HEK293 (cell line): Measurements from ENCODE around the gene RAMAC.

Experiments
- CTCF ChIA-PET: fragments of 350-600 bp; formaldehyde crosslinking; extraction: SDS; loops from one replicate; lab custom pipeline; 2021; ENCODE audit warnings: antibody characterized with exemption; lab: Yijun Ruan, JAX
- POLR2A ChIA-PET: fragments of 300-600 bp; formaldehyde crosslinking; extraction: SDS; loops from one replicate; lab custom pipeline; 2020; ENCODE audit warnings: antibody characterized with exemption, inconsistent platforms; lab: Yijun Ruan, JAX
- H3K27ac ChIP-seq: fragments of 200-500 bp; sonication (Bioruptor generic); 2 replicates; pipeline ENCODE4 v1.5.1; 2014; ENCODE audit warnings: low read depth, low read length, control low read depth, inconsistent platforms; ENCODE audit errors: extremely low read depth
- H3K36me3 ChIP-seq, 2 experiments: fragments of 200-500 bp in 1 of 2; sonication (Bioruptor generic) in 1 of 2; 1 replicate in 1 of 2; 2 replicates in 1 of 2; pipeline ENCODE4 v1.5.1; 2014 to 2017; ENCODE audit warnings: inconsistent platforms in 2 of 2, low read length in 2 of 2; ENCODE audit not compliant: control insufficient read depth in 2 of 2, insufficient read depth in 1 of 2
- H3K4me1 ChIP-seq: fragments of 200-500 bp; sonication (Bioruptor generic); 2 replicates; pipeline ENCODE4 v1.5.1; 2014; ENCODE audit warnings: mild to moderate bottlenecking, low read length, inconsistent platforms; ENCODE audit not compliant: control insufficient read depth, insufficient read depth
- H3K4me3 ChIP-seq: 2 replicates; pipeline ENCODE4 v1.5.1; 2011; ENCODE audit warnings: low read depth, mild to moderate bottlenecking, control low read depth, low read length, moderate library complexity
- H3K9me3 ChIP-seq: fragments of 200-500 bp; sonication (Bioruptor generic); 2 replicates; pipeline ENCODE4 v1.5.1; 2014; ENCODE audit warnings: low read depth, low read length, inconsistent platforms; ENCODE audit not compliant: control insufficient read depth, insufficient read depth
- ELK4 ChIP-seq: IDR thresholded peaks from 2 replicates; pipeline ENCODE4 v1.6.1; 2011; ENCODE audit warnings: mild to moderate bottlenecking, low read depth, low read length, borderline replicate concordance
- HOXA7 ChIP-seq: sonication (generic); formaldehyde crosslinking; IDR thresholded peaks from 2 replicates; pipeline ENCODE4 v1.8.1; 2022; ENCODE audit warnings: missing genetic modification reagents, borderline replicate concordance
- KLF7 ChIP-seq: fragments of 450-650 bp; formaldehyde crosslinking; IDR thresholded peaks from 2 replicates; pipeline ENCODE4 v1.5.1; 2016; ENCODE audit warnings: missing biosample characterization, missing genetic modification characterization, borderline replicate concordance
- MEIS1 ChIP-seq: sonication (generic); formaldehyde crosslinking; IDR thresholded peaks from 2 replicates; pipeline ENCODE4 v1.8.1; 2022; ENCODE audit warnings: missing genetic modification reagents, mild to moderate bottlenecking, borderline replicate concordance
- OVOL3 ChIP-seq: fragments of 450-650 bp; formaldehyde crosslinking; IDR thresholded peaks from 2 replicates; pipeline ENCODE4 v1.5.1; 2016; ENCODE audit warnings: missing biosample characterization, missing genetic modification characterization
- PATZ1 ChIP-seq: fragments of 450-650 bp; formaldehyde crosslinking; IDR thresholded peaks from 2 replicates; pipeline ENCODE4 v1.5.1; 2016; ENCODE audit warnings: missing biosample characterization, missing genetic modification characterization
- PRDM2 ChIP-seq: fragments of 450-650 bp; formaldehyde crosslinking; IDR thresholded peaks from 2 replicates; pipeline ENCODE4 v1.5.1; 2016; ENCODE audit warnings: missing biosample characterization, missing genetic modification characterization, borderline replicate concordance
- ZFP3 ChIP-seq: fragments of 450-650 bp; formaldehyde crosslinking; IDR thresholded peaks from 2 replicates; pipeline ENCODE4 v1.5.1; 2016; ENCODE audit warnings: low read depth, missing biosample characterization, missing genetic modification characterization
- ZFP37 ChIP-seq: fragments of 450-650 bp; formaldehyde crosslinking; IDR thresholded peaks from 2 replicates; pipeline ENCODE4 v1.5.1; 2016; ENCODE audit warnings: missing biosample characterization, missing genetic modification characterization
- ZNF132 ChIP-seq: fragments of 450-650 bp; formaldehyde crosslinking; IDR thresholded peaks from 2 replicates; pipeline ENCODE4 v1.5.1; 2017; ENCODE audit warnings: missing biosample characterization, missing genetic modification characterization, borderline replicate concordance
- ZNF133 ChIP-seq: fragments of 450-650 bp; formaldehyde crosslinking; IDR thresholded peaks from 2 replicates; pipeline ENCODE4 v1.5.1; 2016; ENCODE audit warnings: missing biosample characterization, missing genetic modification characterization
- ZNF148 ChIP-seq: fragments of 450-650 bp; formaldehyde crosslinking; IDR thresholded peaks from 2 replicates; pipeline ENCODE4 v1.5.0; 2017; ENCODE audit warnings: missing biosample characterization, missing genetic modification characterization, borderline replicate concordance
- ZNF155 ChIP-seq: fragments of 450-650 bp; formaldehyde crosslinking; IDR thresholded peaks from 2 replicates; pipeline ENCODE4 v1.5.1; 2016; ENCODE audit warnings: missing biosample characterization, missing genetic modification characterization
- ZNF2 ChIP-seq: fragments of 450-650 bp; formaldehyde crosslinking; IDR thresholded peaks from 2 replicates; pipeline ENCODE4 v1.5.1; 2016; ENCODE audit warnings: missing biosample characterization, missing genetic modification characterization
- ZNF266 ChIP-seq: fragments of 450-650 bp; formaldehyde crosslinking; IDR thresholded peaks from 2 replicates; pipeline ENCODE4 v1.5.1; 2016; ENCODE audit warnings: missing biosample characterization, missing genetic modification characterization, low read depth
- ZNF324 ChIP-seq: fragments of 450-650 bp; formaldehyde crosslinking; IDR thresholded peaks from 2 replicates; pipeline ENCODE4 v1.5.1; 2016; ENCODE audit warnings: missing biosample characterization, missing genetic modification characterization
- ZNF404 ChIP-seq: fragments of 450-650 bp; formaldehyde crosslinking; IDR thresholded peaks from 2 replicates; pipeline ENCODE4 v1.5.1; 2017; ENCODE audit warnings: missing biosample characterization, missing genetic modification characterization
- ZNF514 ChIP-seq: fragments of 450-650 bp; formaldehyde crosslinking; IDR thresholded peaks from 2 replicates; pipeline ENCODE4 v1.5.1; 2016; ENCODE audit warnings: missing biosample characterization, missing genetic modification characterization
- ZNF777 ChIP-seq: fragments of 450-650 bp; formaldehyde crosslinking; IDR thresholded peaks from 2 replicates; pipeline ENCODE4 v1.5.1; 2017; ENCODE audit warnings: missing biosample characterization, missing genetic modification characterization, borderline replicate concordance
- ZNF830 ChIP-seq: fragments of 450-650 bp; IDR thresholded peaks from 2 replicates; pipeline ENCODE4 v1.5.0; 2018; ENCODE audit warnings: missing biosample characterization, missing genetic modification characterization, low read depth, mild to moderate bottlenecking, moderate library complexity

The RAMAC gene

GRCh38 chr15:82993144-82993543 is 7.1 kb downstream of the RAMAC start (continued):
- TF ChIP-seq PRDM2 (tag by site-specific recombination) (no peak), ZFP37 (tag by site-specific recombination) (no peak), OVOL3 (tag by site-specific recombination) (no peak), KLF7 (tag by site-specific recombination) (no peak), ZNF514 (tag by site-specific recombination) (no peak), ZNF148 (tag by site-specific recombination) (no peak), ZNF830 (tag by site-specific recombination) (no peak), ZNF777 (tag by site-specific recombination) (no peak), PATZ1 (tag by site-specific recombination) (no peak), ZNF2 (tag by site-specific recombination) (no peak), ZNF404 (tag by site-specific recombination) (no peak), ZNF132 (no peak)

- CTCF ChIA-PET = interaction anchor here (0.7 to 2.9 kb wide), 3 partner anchors 16 to 353 kb away, joined by 3 to 18 read pairs (median 8); partner anchors contain the start of gene C15orf40
- H3K9me3 ChIP-seq = no peaks in the 10 kb centered on the region
- TF ChIP-seq ZNF324 (tag by site-specific recombination) (no peak), HOXA7 (CRISPR knock-in tag) (no peak), ELK4 (no peak), MEIS1 (CRISPR knock-in tag) (no peak), ZNF266 (tag by site-specific recombination) (no peak), ZNF133 (tag by site-specific recombination) (no peak), ZFP3 (no peak), ZNF155 (no peak)
- H3K36me3 ChIP-seq = peaks cover 12 to 13% of the 10 kb centered on the region in 2 experiments
- POLR2A ChIA-PET = interaction anchor here (1.7 kb wide), 1 partner anchor 10 kb away, joined by 3 read pairs; the partner anchor contains the start of gene RAMAC
- no peak overlapping the region for H3K27ac ChIP-seq
- no peak overlapping the region for H3K4me3 ChIP-seq
- no peaks in the 10 kb centered on the region for H3K4me1 ChIP-seq
Measured at GRCh38 chr15:82995076-82995475, 9.1 kb downstream of the RAMAC start.
